Adrenal gland (tissue), 5 donors: Measurements from ENCODE around the gene PYY.

Experiments
- POLR2A ChIP-seq, 2 donors: fragments of 450-650 bp; IDR thresholded peaks; one replicate each; pipeline ENCODE4 v1.6.1; 2017; ENCODE audit warnings: antibody characterized with exemption in 2 of 2, mild to moderate bottlenecking in 2 of 2, moderate library complexity in 1 of 2
- TF ChIP-seq, protein P1 (sequence below), 6 experiments: fragments of 450-650 bp in 4 of 6; fragments of 200-600 bp in 2 of 6; sonication (generic) in 1 of 6; IDR thresholded peaks; 1 replicate in 5 of 6; 2 replicates in 1 of 6; pipeline versions ENCODE4 v1.5.1 to v1.8.0; 2016 to 2021; ENCODE audit warnings: antibody characterized with exemption in 6 of 6, mild to moderate bottlenecking in 2 of 6, moderate library complexity in 1 of 6
- donor health status: DM: no; HTN: no; CAD: no.

DNA sequence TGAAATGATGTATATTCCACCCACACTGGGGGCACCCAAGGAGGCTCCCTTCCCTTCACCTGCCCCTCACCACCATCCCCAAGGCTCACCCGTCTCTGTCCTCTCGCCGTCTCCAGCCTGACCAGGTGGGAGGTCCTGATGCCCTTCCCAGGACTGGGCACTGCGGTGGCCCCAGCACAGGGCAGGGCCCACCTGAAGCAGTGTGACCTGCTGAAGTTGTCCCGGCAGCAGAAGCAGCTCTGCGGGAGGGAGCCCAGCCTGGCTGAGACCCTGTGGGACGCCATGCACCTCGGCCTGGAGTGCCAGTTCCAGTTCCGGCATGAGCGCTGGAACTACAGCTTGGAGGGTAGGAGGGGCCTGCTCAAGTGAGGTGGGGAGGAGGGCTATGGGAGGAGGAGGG lies 21.4 kb downstream of the PYY start:
- TF ChIP-seq, protein P1, sequence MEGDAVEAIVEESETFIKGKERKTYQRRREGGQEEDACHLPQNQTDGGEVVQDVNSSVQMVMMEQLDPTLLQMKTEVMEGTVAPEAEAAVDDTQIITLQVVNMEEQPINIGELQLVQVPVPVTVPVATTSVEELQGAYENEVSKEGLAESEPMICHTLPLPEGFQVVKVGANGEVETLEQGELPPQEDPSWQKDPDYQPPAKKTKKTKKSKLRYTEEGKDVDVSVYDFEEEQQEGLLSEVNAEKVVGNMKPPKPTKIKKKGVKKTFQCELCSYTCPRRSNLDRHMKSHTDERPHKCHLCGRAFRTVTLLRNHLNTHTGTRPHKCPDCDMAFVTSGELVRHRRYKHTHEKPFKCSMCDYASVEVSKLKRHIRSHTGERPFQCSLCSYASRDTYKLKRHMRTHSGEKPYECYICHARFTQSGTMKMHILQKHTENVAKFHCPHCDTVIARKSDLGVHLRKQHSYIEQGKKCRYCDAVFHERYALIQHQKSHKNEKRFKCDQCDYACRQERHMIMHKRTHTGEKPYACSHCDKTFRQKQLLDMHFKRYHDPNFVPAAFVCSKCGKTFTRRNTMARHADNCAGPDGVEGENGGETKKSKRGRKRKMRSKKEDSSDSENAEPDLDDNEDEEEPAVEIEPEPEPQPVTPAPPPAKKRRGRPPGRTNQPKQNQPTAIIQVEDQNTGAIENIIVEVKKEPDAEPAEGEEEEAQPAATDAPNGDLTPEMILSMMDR (IDR thresholded peaks at IDR 0.05), result no peak
- TF ChIP-seq POLR2A (IDR thresholded peaks at IDR 0.05), result no peak
